Stimulated activated CD4-positive, alpha-beta T cell treated with anti-CD3 and anti-CD28 coated beads, Interleukin-4, amount 100 ng/mL, for 48 hours (primary cell): Measurements from ENCODE around the gene MISP.

ENCODE experiments used
- DNase-seq, 2 donors: peaks; one replicate each; pipeline ENCODE4 v3.0.0-alpha.2; 2020; ENCODE audit warnings: low read depth in 2 of 2

MISP gene

GRCh38 chr19:808423-808775 is 57.5 kb downstream of the MISP start:
- DNase-seq: no peak

- no peak for DNase-seq
Observed at GRCh38 chr19:810077-810855, 59.4 kb downstream of the MISP start.

- DNase-seq: no peak
Observed at GRCh38 chr19:810883-811489, 60.1 kb downstream of the MISP start.

- no peak for DNase-seq
Observed at GRCh38 chr19:811506-812048, 60.7 kb downstream of the MISP start.

GRCh38 chr19:812049-812746 is 61.3 kb downstream of the MISP start:
- no peak for DNase-seq

GRCh38 chr19:812747-813218 is 61.9 kb downstream of the MISP start:
- no peak for DNase-seq

- no peak for DNase-seq
Observed at GRCh38 chr19:813219-814151, 62.6 kb downstream of the MISP start.
